Measurements from ENCODE around the gene KRT78. TPM values are rescaled to one million over a fixed set of nuclear protein-coding genes. Genes with fewer than 3 reads are reported as not detected.

The KRT78 gene
- total and polyA plus RNA-seq, 2 donors (not counting 1 experiment from before 2014, with no cell fraction given), result not detected

GRCh38 chr12:52851787-52852186, 3.0 kb upstream of the KRT78 start:
- POLR2A ChIA-PET, result interaction anchor here (0.7 kb wide), 1 partner anchor 26 kb away, joined by 7 read pairs; no protein-coding TSS in a partner anchor
- intact Hi-C loops (cut with micrococcal nuclease), result no loop called here
- Histone ChIP-seq H3K79me2 (ENCODE audit: control insufficient read depth, insufficient read depth, low read length) (no peaks in the 10 kb centered on the region), H3K4me3 (ENCODE audit: control extremely low read depth in 1 of 5, extremely low read depth in 1 of 5, insufficient read depth in 1 of 5, low read depth in 2 of 5, low read length in 4 of 5) (no peak overlapping the region), H3K27ac (ENCODE audit: low read length in 2 of 2) (no peak overlapping the region), H3K4me2 (replicated peaks; ENCODE audit: low read depth, low read length, poor library complexity, severe bottlenecking) (no peak overlapping the region), H3K9me3 (ENCODE audit: control extremely low read depth in 1 of 3, control insufficient read depth in 2 of 3, insufficient read depth in 1 of 3, low read length in 2 of 3) (no peaks in the 10 kb centered on the region), H2AFZ (ENCODE audit: insufficient read depth, low read depth, low read length, poor library complexity, severe bottlenecking) (no peak overlapping the region), H3K4me1 (ENCODE audit: control insufficient read depth in 2 of 2, insufficient read depth in 2 of 2, low read length in 2 of 2) (peaks cover 0 to 7% of the 10 kb centered on the region in 2 donors), H3K36me3 (replicated peaks in 1 of 2; ENCODE audit: control extremely low read depth in 1 of 2, control insufficient read depth in 1 of 2, extremely low read depth in 1 of 2, insufficient read depth in 2 of 2, low read length in 1 of 2) (no peaks in the 10 kb centered on the region), H3K9ac (ENCODE audit: low read length) (no peak overlapping the region), H3K27me3 (replicated peaks in 1 of 4; ENCODE audit: control extremely low read depth in 1 of 4, control insufficient read depth in 3 of 4, insufficient read depth in 4 of 4, low read length in 3 of 4) (peaks cover 0 to 2% (median 0%) of the 10 kb centered on the region in 4 experiments), H4K20me1 (ENCODE audit: control insufficient read depth, insufficient read depth, low read length, poor library complexity, severe bottlenecking) (no peaks in the 10 kb centered on the region)
- H3K4me3 Mint-ChIP-seq, result no peak overlapping the region
- H3K27me3 Mint-ChIP-seq, result peaks cover 21% of the 10 kb centered on the region
- ATAC-seq (ENCODE audit: low read depth) (no peak), DNase-seq (no peak)
- no peak overlapping the region for H3K27ac Mint-ChIP-seq
- H3K9me3 Mint-ChIP-seq (ENCODE audit: insufficient read depth), result no peaks in the 10 kb centered on the region
- H3K4me1 Mint-ChIP-seq, result peaks cover 6% of the 10 kb centered on the region
- CTCF ChIA-PET, result no interaction called here
- TF ChIP-seq EZH2 (IDR thresholded peaks at IDR 0.05; ENCODE audit: borderline replicate concordance, insufficient read depth, low read depth, low read length, poor library complexity, severe bottlenecking) (no peak), CTCF (IDR thresholded peaks at IDR 0.05) (no peak)

- peaks cover 6% of the 10 kb centered on the region for H3K4me1 Mint-ChIP-seq
- no peak for DNase-seq
- H3K36me3 ChIP-seq (replicated peaks in 1 of 2; ENCODE audit: control extremely low read depth in 1 of 2, control insufficient read depth in 1 of 2, extremely low read depth in 1 of 2, insufficient read depth in 2 of 2, low read length in 1 of 2), result no peaks in the 10 kb centered on the region
- no peaks in the 10 kb centered on the region for H3K9me3 Mint-ChIP-seq (ENCODE audit: insufficient read depth)
- ATAC-seq (ENCODE audit: low read depth), result no peak
- no peaks in the 10 kb centered on the region for H3K79me2 ChIP-seq (ENCODE audit: control insufficient read depth, insufficient read depth, low read length)
- no peak for TF ChIP-seq CTCF (IDR thresholded peaks at IDR 0.05)
- no peak overlapping the region for H3K9ac ChIP-seq (ENCODE audit: low read length)
- H3K4me1 ChIP-seq (ENCODE audit: control insufficient read depth in 2 of 2, insufficient read depth in 2 of 2, low read length in 2 of 2), result peaks cover 0 to 7% of the 10 kb centered on the region in 2 donors
- H4K20me1 ChIP-seq (ENCODE audit: control insufficient read depth, insufficient read depth, low read length, poor library complexity, severe bottlenecking), result no peaks in the 10 kb centered on the region
- H3K27ac ChIP-seq (ENCODE audit: low read length in 2 of 2), result no peak overlapping the region
- intact Hi-C loops (cut with micrococcal nuclease), result no loop called here
- no peak overlapping the region for H2AFZ ChIP-seq (ENCODE audit: insufficient read depth, low read depth, low read length, poor library complexity, severe bottlenecking)
- H3K4me3 ChIP-seq (ENCODE audit: control extremely low read depth in 1 of 5, extremely low read depth in 1 of 5, insufficient read depth in 1 of 5, low read depth in 2 of 5, low read length in 4 of 5), result no peak overlapping the region
- CTCF ChIA-PET, result no interaction called here
- no peak overlapping the region for H3K27ac Mint-ChIP-seq
- POLR2A ChIA-PET, result no interaction called here
- no peak overlapping the region for H3K4me3 Mint-ChIP-seq
- H3K27me3 ChIP-seq (replicated peaks in 1 of 4; ENCODE audit: control extremely low read depth in 1 of 4, control insufficient read depth in 3 of 4, insufficient read depth in 4 of 4, low read length in 3 of 4), result no peaks in the 10 kb centered on the region
- WGBS (ENCODE audit: insufficient coverage), result 0% methylated on average over 1 of the region's 5 CpGs
- no peak overlapping the region for H3K4me2 ChIP-seq (replicated peaks; ENCODE audit: low read depth, low read length, poor library complexity, severe bottlenecking)
- no peaks in the 10 kb centered on the region for H3K9me3 ChIP-seq (ENCODE audit: control extremely low read depth in 1 of 3, control insufficient read depth in 2 of 3, insufficient read depth in 1 of 3, low read length in 2 of 3)
- H3K27me3 Mint-ChIP-seq, result peaks cover 20% of the 10 kb centered on the region
These were observed 1.9 kb upstream of the KRT78 start for GRCh38 chr12:52850681-52851080.
